Urothelium cell line (cell line): ENCODE results near the gene KLF5.

Experiments used
- DNase-seq: peaks from one replicate; pipeline ENCODE4 v3.0.0; 2011; ENCODE audit warnings: low spot score, mixed read lengths
- FAIRE-seq: peaks from 2 replicates; lab custom pipeline; 2011; peaks lifted over from hg19 to GRCh38; lab: Jason Lieb, UNC

KLF5 gene

DNA sequence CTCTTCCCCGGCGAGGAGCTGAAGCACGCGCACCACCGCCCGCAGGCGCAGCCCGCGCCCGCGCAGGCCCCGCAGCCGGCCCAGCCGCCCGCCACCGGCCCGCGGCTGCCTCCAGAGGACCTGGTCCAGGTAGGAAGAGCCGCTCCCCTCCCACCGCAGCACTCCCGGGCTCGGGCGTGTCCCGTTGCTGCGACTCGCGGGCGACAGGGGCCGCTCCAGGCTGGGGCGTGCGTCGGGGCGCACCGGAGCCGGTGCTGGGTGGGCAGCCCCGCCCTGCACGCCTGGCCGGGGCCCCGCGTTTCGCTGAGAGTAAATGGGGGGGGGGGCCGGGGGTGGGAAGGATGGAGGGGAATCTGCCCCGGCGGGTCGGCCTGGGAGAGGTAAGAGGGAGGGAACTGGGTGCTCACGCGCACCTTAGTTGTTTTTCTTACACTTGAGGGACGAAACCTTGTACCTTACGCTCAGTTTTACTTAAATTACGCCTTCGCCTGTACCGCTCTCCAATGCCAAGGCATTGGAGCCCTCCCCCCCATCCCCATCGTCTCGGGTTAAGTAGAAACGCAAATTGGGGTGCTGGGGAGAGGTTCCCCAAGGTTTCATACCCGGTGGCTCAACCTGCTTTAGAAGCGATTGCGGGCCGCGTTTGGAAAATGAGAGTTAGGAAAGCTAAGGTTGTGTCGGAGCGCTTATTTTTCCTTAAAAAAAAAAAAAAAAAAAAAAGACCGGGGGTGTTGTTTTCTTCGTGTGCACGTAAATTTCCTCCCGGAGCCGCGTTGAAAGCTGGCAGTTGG, 850 bp downstream of the KLF5 start:
- no peak for FAIRE-seq

DNA sequence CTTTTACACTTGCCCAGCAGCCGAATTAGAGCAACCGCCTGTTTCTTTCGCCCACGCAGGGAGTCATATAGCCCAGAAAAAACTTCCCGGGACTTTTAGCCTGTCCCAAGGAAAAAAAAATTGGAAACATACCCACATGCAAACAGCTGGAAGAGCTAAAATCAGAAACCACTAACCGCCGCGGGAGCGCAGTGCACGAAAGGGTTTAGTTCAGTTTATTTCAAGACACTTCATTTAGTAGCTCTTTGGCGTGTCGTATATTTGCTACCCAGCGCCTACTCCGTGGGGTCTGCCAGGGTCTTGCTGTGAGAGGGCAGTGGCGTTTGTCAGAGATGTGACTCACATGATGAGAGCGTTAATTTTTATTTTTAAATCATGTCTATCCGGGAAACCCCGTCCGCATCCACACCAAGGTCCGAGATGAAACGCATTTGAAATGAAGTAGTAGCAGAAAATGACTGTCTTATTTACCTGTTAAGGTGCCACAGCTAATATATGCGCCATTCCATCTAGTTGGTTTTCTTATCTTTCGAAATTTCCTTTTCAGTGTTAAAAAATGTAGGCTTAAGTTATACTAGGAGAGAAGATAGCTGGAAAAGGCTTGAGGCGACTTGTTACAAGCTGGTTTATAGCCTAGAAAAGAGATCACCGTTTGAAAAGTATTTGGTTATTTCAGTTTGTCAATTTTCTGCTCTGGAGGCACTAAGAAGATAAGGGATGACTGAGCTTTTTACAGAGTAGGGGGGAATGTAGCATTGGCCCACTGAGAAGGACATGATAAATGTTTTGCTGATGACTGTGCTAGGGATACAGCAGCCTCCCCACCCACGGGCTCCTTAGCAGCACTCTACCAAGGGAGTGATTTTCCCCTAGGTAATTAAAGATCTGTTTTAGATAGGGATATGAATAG, 1.7 kb downstream of the KLF5 start:
- DNase-seq, result peak; percentile 26
- FAIRE-seq, result no peak

More for the DNA sequence above, 850 bp downstream of the KLF5 start:
- peak; percentile 38 for DNase-seq

DNA sequence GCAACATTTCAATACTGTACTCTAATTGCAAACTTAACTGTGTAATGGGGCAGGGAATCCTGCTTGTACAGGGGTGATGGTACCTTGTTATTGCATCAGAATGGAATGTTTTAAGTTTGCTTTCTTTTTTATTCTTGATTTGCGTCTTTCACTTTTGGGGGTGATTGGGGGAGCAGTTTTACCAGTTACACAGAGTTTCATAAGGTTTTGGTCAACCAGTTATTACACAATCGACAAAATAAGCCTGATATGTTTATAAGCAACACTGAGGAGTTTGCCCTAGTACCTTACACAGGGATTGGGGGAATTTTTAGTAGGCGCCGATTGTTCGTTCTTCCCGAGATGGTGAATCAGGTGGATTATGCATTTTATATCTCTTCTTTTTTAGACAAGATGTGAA, 2.7 kb downstream of the KLF5 start:
- no peak for FAIRE-seq
- no peak for DNase-seq

- no peak for DNase-seq
- no peak for FAIRE-seq
Observed at GRCh38 chr13:73061876-73062275, 3.1 kb downstream of the KLF5 start.

- DNase-seq (no peak), FAIRE-seq (no peak)
Observed at GRCh38 chr13:73062468-73062867, 3.7 kb downstream of the KLF5 start.

DNA sequence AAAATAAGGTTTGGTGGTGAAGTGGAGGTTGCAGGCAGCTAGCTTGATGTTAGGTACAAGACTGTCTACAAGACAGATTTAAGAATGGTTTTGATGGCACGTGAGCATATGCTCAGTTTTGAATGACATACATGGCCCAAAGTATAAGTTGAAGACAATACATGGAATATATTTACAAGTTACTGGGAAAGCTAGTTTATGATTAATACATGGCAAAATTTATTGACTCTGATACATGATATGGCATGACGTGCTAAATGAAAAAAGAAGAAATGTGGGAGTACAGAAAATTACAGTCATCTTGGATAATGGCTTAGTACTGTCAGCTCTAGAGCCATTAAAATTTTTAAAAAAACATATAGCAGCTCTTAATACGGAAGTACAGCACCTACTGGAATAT, 4.4 kb downstream of the KLF5 start:
- DNase-seq (no peak), FAIRE-seq (no peak)

GRCh38 chr13:73065036-73065435, 6.2 kb downstream of the KLF5 start:
- FAIRE-seq (no peak), DNase-seq (no peak)

DNA sequence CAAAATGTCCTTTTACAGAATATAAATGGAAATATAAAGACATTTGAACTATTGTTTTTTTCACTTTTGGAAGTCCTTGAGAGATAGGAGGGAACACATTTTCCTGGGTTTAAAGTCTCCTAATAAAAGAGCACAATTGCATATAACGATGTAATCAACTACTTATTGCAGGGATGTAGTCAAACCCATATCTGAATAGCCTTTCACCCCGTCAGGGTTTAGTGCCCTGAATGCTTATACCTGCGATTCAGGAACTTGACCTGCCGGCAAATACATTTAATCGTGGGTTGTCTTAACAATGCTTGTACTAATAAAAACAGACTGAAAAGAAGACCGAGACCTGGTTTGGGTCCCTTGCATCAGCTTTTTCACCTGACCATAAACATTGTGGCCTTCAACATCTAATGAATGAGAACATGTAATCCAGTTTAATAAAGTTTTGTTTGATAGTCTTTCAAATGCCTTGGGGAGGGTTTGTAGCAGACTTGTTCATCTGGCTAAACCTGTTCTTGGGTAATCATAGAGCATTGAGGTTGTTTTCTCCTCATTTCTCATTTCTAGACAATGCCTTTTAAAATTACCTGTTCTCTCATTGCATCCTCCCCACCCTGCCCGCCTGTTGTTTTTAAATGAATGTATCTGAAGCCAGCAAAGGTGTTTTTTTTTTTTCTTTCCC, 7.0 kb downstream of the KLF5 start:
- no peak for FAIRE-seq
- DNase-seq, result no peak

DNA sequence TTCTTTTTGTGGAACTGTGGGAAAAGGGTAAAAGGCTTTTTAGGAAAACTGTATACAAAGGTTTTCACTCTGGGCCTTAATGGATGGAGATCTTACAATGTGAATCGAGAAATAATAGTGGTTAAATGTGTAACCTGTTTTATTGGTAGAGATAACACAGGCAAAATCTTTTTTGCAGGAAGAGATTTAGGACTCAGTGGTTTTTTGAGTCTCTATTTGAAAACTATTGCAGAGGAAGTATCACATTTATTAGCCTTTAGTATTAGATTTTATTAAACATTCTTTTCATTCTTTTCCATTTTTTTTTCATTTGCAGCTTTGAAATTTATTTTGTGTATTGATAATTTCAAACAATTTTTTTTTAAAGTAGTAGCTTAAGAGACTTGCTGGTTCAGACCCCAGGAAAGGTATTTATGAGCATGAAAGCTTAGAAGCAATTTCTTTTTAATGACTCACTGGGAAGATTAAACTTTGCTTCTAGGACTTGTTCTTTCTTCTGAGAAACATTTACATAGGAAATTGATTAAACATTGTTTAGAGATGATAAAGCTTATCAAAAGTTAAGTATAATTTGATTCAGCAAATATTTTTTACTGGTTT, 10.5 kb downstream of the KLF5 start:
- DNase-seq, result no peak
- no peak for FAIRE-seq

DNA sequence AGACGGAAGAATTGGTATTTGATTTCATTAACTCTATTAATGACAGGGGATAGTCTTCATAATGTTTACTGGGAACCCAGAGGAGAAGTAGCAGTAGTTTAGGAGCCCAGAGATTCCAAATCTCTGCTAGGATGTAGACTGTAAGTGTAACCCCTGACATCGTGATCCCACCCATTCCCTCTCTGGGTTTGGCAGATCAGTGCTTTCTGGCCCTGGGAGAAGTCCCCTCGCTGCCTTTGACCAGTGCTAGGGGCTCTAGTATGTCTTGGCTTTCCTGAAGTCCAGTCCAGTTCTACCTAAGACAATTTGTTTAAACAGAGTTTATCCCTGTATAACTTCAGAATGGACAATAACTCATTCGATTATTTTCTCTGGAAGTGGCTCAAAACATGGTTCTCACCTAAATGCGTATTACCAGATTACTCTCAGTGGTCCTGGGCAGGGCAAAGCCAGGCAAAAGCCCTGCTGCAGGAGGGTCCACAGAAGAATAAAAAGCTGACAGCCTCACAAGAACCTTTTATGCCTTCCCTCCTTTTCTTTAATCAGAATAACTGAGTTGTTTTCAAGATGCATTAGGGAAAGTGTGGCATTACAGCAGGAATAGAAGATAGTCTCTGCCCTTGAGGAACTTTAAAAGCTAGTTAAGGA, 11.8 kb downstream of the KLF5 start:
- no peak for FAIRE-seq
- no peak for DNase-seq

- FAIRE-seq, result no peak
- DNase-seq, result no peak
Observed at GRCh38 chr13:73072239-73072900, 13.6 kb downstream of the KLF5 start.

- no peak for FAIRE-seq
Observed at GRCh38 chr13:73073050-73073449, 14.2 kb downstream of the KLF5 start.

GRCh38 chr13:73074014-73074413, 15.2 kb downstream of the KLF5 start:
- no peak for FAIRE-seq
- DNase-seq, result no peak

More at GRCh38 chr13:73073050-73073449, 14.2 kb downstream of the KLF5 start:
- DNase-seq, result no peak

DNA sequence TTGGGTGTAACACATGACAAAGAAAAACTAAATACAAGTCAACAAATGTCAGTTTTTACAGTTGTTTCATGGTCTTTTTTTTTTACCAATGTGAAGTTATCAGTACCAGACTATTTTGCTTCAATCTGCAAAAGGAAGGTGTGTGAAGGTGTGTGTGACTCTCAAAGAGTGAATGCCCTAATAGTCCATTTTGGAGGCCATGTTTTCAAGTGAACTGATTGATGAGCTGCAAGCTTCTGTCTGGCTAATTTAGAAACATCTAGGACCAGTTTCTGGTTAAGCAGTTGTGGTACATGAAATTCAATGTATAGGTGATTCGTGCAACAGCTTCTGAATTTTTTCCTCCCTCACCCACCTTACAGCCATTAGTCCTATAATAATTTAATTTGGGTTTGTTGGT, 16.1 kb downstream of the KLF5 start:
- no peak for FAIRE-seq

GRCh38 chr13:73075546-73075945, 16.7 kb downstream of the KLF5 start:
- DNase-seq (no peak), FAIRE-seq (no peak)

More for the DNA sequence above, 16.1 kb downstream of the KLF5 start:
- DNase-seq, result no peak

- DNase-seq (no peak), FAIRE-seq (no peak)
Observed at GRCh38 chr13:73075954-73076353, 17.1 kb downstream of the KLF5 start.

DNA sequence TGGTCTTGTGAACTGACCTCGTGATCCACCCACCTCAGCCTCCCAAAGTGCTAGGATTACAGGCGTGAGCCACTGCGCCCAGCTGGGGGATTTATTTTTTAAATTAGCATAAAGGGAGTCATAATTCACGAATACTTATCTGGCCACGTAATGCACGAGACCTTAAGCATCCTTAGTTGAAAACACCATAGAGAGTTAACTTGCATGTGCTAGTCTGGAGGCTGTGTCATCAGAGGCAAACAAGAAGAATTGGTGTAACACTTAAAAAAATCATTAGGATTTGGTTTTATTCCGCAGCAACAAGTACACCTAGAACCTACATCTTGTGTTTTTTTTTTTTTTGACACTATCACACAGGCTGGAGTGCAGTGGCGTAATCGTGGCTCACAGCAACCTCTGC, 19.1 kb downstream of the KLF5 start:
- FAIRE-seq (no peak), DNase-seq (no peak)

DNA sequence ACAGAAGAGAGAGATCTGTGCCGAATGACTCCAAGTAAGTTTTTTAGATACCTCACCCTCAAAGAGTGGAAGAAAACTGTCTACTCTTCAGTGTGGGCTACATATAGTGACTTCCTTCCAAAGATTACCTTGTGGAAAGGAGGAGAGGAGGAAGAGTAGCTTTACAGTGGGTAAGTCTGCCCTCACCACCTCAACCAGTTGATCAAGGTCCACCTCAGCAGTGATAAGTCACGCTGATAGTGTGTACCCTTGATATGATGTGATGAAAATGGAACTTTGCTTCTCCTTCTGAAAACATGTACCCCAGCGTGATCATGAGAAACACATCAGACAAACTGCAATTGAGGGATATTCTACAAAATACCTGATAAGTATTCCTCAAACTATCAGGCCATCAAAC, 20.6 kb downstream of the KLF5 start:
- FAIRE-seq, result no peak
- DNase-seq, result no peak

- FAIRE-seq (no peak), DNase-seq (no peak)
Observed at GRCh38 chr13:73081256-73081915, 22.6 kb downstream of the KLF5 start.
